Stimulated activated CD4-positive, alpha-beta T cell treated with anti-CD3 and anti-CD28 coated beads, Interleukin-15, amount 100 ng/mL, for 48 hours (primary cell): ENCODE measurements around the gene THAP7.
A peak's percentile ranks its signal among the peaks of the same experiment; 100 is the strongest.
"Not testable (repeated sequence)": the region's sequence is repeated elsewhere in the genome, so short reads cannot be mapped to it uniquely, and the experiment has no call there.

ENCODE experiments used
- DNase-seq, 2 donors: peaks; one replicate each; pipeline ENCODE4 v3.0.0-alpha.2; 2020; ENCODE audit warnings: low read depth in 2 of 2

The THAP7 gene, protein sequence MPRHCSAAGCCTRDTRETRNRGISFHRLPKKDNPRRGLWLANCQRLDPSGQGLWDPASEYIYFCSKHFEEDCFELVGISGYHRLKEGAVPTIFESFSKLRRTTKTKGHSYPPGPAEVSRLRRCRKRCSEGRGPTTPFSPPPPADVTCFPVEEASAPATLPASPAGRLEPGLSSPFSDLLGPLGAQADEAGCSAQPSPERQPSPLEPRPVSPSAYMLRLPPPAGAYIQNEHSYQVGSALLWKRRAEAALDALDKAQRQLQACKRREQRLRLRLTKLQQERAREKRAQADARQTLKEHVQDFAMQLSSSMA

DNA sequence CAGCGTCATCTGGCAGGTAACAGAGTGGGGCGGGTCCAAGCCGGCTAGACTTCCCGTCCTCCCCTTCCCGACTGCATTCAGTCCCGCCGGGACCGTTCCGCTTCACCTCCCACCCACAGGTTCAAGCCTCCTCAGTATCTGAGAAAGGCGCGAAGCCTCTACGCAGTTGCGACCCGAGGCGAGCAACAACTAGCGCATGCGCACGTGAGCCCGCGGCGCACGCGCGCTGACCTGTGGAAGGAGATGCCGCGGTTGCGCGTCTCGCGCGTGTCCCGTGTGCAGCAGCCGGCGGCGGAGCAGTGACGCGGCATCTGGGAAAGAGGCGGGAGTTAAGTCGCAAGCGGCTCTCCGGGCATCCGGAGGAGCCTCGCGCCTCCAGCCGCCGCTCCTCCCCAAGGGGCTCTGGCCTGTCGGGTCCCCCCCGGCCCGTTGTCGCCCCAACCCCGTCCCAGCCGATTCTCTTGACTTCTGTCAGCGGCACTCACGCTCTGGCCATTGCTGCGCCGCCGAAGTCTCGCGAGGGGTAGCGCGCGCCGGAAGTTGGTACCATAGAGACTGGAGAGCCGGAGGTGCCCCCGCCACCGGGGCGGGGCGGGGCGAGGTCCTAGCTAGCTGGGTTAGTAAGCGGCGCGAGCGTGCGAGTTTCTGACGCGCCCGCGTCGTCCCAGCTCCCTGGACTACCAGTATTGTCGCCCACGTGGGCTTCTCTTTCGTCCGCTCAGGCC lies at the start of gene THAP7:
THAP7 (minus strand) TSS at position 518 of the 725 bp plus-strand sequence; CDS start at position 311, 207 bp downstream.
- DNase-seq = peak; percentile 95

DNA sequence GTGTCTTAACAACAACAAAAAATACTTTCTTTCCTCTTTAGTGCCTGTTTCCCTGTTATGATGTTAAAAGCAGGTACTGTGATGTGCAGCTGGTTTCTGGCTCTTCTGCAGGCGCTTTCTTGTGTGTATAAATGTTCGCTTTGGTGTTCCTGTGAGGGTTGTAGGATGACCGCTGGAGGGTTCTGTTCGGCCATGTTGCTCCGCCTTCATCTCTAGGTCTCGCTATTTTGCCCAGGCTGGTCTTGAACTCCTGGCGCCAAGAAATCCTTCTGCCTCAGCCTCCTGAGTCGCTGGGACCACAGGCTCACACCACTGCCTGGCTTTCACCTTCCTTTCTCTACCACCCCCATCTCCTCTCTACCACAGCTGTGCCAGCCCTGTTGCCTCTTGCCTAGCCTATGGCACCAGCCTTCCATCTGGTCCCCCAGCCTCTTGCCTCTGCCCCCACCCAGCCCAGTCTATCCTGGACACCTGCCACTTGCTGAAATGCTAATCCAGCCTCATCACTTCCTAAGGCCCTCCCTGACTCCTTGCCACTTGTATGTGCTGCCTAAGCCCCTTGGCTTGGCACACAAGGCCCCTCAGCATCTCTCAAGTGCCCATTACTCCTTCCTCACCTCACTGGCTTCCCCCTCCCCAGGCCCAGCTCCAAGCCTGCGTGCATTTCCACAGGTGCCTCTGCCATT lies 49.4 kb upstream of the THAP7 start:
- DNase-seq = no peak

DNA sequence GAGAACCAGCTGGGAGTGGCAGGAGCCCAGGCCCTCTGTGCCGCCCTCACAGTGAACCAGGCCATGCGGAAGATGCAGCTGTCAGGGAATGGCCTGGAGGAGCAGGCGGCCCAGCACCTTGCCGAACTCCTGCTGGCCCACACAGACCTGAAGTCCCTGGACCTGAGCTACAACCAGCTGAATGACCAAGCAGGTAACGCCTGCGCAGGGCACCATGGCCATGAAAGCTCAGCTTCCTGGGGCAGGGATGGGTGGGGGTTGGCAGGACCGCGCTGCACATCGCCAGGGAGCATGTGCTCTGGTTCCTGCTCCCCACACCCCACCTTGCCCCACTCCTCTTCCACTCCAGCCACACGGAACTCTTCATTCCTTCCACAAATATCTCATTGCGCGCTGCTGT lies 47.0 kb upstream of the THAP7 start:
- DNase-seq = not testable (repeated sequence)

DNA sequence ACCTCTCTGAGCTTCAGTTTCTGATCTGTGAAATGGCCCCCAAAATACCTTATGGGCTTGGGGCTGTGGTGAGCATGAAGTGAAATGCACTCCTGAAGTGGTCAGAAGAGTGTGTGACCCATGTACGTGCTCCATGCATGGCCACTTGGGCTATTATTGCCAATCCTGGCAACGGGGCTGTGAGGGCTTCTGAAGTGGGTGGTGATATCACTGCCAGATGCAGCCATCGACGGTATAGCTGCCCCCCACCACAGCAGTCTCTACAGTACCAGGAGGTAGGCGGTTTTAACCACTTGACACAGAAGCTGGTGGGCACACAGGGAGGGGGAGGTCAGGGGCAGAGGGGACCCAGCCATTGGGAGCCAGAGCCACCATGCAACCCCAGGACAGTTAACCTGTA lies 46.5 kb upstream of the THAP7 start:
- DNase-seq = not testable (repeated sequence)

DNA sequence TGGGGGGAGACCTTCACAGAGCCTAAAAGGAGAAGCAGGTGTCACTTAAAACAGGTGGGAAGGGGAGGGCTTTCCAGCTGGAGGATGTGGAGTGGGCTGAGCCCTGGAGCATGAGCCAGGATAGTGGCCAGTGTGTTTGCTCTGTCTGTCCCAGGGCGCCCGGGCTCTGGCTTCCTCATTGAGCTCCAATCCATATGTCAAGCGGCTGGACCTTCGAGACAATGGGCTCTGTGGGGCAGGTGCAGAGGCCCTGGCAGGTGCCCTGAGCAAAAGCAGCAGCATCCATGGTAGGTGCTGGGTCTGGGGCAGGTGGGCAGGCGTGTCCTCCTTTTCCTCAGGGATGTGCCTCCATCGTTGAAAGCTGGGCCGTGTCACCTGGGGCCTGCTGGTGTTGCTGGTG lies 45.8 kb upstream of the THAP7 start:
- no peak for DNase-seq

DNA sequence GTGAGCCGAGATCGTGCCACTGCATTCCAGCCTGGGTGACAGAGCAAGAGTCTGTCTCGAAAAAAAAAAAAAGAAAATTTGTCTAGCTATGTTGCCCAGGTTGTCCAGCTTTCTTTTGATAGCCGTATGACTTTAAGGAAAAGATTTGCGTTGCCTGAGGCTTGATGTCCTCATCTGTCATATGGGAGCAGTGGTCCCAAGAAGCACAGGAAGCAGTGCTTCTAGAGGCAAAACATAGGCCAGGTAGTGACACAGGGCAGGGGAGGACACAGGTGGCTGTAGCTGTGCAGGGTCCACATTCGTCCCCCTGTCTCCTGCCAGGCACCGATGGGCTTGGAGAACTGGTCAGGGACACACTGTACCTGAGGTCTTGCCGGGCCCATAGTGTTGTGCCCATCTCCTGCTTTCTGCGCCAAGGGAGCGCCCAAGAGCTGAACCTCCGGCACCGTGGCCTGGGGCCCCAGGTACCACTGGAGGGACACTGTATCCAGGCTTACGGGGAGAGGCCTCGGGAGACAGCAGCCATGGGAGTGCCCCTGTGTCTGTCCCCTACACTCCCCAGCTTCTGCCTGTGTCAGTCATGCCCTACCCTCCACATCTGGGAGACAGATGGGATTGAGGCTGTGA lies 45.2 kb upstream of the THAP7 start:
- DNase-seq = no peak

DNA sequence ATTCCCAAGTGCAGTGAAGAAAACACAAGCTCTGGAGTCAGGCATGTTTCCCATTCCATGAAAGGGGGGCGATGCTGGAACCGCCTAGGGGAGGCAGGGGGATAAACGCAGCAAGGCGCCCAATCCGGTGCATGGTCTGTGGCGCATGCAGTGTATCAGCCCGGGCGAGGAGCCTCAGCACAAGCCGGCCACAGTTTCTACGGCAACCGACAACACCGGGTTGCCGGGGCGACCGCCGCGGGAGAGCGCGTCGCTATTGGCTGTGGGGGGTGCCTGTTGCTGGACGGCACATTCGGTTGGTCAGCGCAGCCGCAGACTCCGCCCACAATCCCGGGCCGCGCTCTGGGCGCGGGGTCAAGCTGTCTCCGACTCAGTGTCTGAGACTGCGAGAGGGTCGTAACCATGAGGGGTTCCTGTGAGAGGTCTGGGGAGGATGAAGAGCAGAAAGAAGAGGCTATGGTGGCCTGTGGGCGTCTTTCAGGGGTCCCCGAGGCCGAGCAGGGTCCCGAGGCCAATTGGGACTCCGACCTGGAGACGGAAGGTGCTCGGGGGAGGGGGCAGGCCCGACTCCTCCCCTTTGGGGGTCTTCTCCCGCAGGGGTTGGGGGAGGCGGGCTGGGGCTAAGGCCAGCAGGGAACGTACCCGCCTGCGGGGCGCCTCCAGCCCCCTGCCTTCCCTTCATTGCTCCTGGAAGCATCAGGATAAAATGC lies 43.8 kb upstream of the THAP7 start, which contains the start of gene LRRC74B:
LRRC74B (plus strand) TSS at position 362 of the 710 bp plus-strand sequence; CDS start at position 403, 41 bp downstream.
- DNase-seq = peak; percentile 52 to 71

DNA sequence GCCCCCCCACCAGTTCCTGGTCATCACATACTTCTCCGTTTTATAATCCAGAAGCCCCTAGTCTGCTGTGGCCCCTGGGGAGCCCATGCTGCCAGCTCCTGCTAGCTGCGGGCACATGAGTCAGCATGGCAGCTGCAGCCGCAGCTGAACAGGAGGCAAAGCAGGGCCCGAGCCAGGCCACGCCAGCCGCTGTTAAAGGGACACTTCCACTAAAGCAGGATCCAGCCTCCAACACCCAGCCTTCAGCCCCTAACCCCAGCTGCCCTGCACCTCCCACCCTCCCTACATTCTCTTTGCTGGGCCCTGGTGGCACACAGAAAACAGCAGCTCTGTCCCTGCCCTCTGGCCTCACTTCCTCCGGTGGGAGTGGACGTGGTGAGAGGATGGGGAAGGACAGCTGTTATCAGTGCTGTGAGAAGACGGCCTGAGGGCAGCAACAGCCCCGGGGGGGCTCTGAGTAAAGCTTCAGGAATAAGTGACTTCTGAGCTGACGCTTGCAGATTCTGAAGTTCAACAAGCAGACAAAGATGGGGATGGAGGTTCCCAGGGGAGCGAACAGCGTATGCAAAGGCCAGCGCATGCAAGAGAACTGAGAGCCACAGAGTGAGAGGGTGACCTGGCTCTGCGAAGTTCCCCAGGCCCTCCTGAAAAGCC lies 43.1 kb upstream of the THAP7 start:
- DNase-seq = no peak

DNA sequence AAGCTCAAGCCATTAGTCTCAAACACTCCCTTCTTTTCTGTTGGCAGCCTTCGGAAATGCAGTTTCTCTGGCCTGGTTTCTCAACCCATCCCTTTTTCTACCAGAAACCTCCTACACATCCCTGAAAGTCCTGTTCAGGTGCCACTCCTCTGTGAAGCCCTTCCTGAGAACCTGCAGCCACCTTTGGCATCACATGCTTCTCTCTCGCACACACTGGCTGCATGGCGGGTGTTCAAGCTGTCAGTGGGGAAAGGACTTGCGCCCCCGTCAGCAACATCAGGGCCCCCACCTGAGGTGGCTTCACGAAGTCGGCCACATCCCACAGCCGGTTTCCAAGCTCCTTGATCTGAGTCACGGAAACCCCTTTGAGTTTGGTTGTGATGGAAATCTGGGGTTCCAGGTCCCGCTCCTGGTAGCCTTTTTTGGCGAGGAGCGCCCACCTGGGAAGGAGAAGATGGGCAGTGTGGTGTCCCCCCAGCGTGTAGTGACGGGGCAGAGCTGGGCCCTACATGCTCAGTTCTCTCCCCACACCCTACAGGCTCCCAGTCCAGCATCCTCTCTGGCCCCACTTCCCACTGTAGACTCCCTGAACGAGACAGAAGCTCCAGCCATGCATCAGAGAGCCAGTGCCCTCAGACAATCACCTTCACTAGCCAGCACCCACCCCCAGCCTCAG lies 42.1 kb upstream of the THAP7 start:
- no peak for DNase-seq

DNA sequence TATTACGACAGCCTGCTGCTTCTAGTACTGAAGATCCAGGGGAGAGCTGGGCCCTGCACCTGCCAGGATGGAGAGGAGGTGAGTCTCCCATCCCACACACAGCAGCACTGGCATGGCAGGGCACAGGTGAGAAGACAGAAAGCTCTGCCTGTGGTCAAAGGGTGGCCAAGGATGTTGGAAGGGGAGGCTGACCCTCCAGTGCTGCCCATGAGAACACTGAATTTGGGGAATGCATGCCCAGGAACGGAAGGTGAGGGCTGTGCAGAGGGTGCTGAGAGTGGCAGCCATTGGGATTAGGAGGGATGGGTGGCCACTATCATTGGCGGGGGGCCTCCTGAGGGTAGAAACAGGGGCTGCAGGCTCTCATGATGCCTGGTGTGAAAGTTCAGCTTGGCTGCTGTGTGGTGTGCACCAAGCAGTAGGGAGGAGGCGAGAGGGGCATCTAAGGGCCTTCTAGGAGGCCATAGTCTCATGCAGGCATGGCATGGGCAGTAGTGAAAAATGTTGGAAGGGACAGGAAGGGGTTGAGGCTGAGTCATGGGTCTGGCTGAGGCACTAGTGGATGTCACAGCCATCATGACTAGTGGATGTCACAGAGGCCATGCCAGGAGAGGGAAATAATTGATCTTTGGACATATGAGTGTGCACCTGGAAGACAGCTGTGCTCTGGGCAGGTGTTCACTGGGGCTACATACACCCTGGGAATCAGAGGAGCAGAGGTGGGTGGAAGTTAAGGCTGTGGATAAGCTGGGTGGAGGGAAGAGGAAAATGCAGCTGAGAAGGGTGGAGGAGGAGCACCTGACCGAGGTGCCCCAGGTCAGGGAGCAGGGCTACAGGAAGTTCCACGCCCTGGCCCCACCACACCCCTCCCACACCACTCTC lies 41.3 kb upstream of the THAP7 start:
- DNase-seq = no peak

DNA sequence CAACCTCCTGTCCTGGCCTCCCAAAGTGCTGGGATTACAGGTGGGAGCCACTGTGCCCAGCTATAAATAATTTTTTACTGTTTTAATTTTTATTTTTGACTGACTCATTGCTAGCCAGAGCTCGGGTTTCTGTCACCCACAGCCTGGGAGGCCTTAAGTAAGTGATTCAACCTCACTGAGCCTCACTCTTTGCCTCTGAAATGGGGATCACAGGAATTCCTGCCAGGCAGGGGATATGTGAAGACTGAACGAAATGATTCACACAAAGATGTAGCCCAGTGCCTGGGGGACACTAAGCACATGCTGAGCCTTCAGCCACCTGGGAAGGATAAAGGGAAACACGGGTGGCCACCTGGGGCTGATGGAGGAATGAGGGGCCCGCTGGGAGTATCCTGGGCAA lies 40.0 kb upstream of the THAP7 start:
- no peak for DNase-seq

DNA sequence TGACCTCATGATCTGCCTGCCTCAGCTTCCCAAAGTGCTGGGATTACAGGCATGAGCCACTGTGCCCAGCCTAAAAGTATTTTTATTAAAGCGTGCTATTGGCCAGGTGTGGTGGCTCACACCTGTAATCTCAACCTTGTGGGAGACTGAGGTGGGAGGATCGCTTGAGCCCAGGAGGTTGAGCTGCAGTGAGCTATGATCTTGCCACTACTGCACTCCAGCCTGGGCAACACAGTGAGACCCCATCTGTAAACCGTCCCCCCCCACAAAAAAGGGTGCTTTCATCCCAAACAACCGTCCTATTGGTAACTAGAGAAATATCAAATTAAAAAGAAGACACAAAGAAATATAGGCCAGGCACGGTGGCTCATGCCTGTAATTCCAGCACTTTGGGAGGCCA lies 37.2 kb upstream of the THAP7 start:
- not testable (repeated sequence) for DNase-seq

DNA sequence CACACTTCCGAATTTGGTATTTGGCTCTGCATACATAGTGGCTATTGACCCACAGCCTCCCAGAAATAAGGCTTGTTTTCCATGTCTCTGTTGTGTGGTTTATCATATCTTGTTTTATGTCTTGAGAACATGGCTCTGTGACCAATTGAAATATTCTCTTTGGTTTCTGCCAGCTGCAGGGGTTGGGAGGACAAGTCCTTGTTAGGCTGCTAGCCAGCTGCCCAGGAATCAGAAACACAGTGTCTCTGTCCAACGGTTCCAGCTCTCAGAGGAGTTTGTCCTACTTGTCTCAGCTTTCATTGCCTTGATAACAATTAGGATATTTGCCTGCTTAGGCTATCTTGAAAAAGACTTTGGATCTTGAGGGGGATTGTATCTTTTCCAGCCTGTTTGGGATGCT lies 36.5 kb upstream of the THAP7 start:
- no peak for DNase-seq

DNA sequence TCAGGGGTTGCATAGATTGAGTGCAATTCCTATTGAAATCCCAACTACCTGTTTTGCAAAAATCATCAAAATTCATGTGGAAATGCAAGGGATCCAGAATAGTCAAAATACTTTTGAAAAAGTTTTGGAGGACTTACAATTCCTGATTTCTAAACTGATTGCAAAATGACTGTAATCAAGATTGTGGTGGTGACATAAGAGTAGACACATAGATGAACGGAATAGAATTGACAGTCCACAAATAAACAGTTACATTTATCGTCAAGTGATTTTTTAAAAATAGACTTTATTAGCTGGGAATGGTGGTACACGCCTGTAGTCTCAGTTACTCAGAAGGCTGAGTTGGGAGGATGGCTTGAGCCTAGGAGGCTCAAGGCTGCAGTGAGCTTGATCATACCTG lies 33.1 kb upstream of the THAP7 start:
- DNase-seq = no peak

DNA sequence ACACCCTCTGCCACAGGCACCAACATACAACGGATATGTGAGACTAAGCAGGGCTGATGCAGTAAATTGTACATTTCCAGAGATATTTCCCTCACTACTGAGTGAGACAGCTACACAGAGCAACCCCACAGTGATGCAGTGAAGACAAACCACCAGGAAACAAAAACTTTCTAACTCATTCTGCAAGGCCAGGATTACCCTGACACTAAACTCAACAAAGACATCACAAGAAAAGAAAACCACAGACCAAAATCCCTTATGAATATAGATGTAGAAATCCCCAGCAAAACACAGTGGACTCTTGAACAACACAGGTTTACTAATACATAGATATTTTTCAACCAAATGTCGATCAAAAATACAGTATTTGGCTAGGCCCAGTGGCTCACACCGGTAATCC lies 32.0 kb upstream of the THAP7 start:
- no peak for DNase-seq

DNA sequence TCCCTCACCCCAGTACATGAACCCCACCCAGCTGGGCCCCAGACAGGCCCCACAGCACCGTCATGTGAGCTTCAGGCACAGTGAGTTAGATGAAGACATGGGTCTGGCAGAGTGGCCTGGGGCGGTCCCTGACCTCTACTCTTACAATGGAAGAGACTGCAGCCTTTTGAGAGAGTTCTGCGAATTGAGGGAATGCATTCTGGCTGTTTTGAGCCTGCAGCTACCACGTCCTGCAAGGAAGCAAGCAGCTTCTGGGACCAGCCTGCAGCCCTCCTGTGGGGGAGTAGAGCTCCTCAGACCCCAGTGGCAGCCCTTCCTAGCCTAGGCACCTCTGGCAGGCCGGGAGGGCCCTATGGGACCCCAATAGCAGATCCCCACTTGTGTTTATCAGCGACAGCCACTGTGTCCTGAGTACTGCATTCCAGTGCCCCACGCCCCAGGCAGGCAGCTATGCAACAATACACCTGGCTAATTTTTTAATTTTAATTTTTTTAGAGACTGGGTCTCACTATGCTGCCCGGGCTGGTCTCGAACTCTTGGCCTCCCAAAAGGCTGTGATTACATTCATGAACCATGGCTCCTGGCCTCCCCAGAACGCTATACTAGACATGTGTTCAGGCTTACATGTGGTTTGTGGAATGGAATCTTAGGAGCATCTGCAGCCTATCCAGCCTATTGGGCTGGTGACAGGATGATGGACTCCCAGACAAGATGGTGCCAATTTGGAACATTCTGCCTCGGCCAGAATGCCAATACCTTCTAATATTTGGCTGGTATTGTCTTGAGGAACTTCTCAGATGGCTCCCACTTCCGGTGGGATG lies 31.2 kb upstream of the THAP7 start:
- DNase-seq = no peak

DNA sequence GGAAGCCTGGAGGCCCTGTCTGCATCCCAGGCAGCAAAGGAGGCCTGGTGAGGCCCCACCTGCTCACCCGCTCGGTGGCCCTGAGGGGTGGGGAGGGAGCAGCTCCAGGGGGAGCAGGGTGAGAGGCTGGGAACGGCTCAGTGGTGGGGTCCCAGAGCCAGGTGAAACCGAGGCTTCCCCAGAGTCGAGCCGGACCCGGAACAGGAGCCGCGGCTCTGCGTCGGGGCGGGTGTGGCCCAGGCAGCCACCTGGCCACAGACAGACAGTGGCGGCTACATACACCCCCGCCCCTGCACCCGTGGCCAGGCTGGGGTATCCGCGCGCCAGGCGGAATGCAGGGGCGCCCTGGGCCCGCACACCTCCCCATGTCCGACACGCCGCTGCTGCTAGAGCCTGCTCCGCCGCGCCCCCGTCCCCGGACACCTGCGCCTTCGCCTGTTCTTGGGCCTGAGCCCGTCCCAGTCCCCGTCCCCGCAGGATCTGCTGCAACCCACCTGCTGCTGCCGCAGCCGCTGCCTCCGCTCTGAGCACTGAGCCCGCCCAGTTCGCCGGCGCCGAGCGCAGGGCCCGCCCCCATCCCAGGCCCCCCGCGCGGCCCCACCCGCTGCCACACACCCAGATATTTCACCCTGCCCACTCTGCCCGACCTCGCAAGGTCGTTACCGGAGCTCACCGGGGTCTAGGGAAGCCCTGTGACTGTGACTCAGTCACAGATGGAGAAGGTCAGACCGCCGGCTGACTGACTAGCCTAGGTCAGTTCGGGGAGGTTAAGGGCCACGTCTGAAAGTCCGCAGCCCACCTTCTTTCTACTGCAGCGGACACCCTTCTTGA lies 30.3 kb upstream of the THAP7 start, which contains the start of gene SLC7A4:
SLC7A4 (minus strand) TSS at position 525 of the 831 bp plus-strand sequence. CDS start 749 bp downstream, outside the sequence.
- DNase-seq = no peak
